ENCODE results near the gene TMEM273.

TMEM273 gene, protein sequence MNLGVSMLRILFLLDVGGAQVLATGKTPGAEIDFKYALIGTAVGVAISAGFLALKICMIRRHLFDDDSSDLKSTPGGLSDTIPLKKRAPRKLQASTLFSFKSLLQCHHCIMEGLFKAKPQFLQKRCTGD

DNA sequence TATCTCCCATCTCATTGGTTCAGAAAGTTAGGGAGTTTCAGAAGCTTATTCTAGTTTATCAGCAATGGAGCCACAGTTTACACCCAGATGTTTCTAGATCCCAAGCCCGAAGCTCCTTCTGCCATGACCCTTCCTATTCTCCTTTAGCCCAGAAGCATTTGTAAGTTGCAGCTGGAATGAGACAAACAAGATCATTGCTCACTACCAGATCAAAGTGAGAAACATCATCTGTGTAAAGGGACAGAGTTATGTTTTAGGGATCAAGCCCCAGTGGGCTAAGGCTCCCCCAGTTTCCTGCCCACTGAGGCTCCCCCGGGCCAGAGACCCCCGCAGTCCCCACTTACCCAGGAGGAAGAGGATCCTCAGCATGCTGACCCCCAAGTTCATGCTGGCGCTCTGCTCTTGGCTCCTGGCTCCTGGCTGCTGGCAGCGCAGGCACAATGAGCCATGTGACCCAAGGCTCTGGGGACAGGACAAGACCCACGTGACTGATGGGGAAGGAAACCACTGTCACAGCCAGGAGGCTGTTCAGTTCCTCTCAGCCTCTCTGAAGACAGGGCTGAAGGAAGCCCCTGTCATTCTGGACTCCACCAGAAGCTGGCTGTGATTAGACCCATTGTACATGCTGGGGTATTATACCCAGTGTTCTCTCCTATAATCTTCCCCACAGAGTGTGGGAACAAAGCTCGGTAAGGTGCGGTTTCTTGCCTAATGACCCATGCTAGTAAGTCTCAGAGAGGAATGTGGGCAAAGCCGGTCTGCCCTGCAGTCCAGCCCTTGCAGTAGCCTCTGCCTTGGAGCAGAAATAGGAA, at the start of gene TMEM273:
TMEM273 (minus strand) TSS at position 442 of the 812 bp plus-strand sequence; CDS start at position 387, 55 bp downstream.
- DNase-seq (ENCODE audit: low read depth) = no peak

DNA sequence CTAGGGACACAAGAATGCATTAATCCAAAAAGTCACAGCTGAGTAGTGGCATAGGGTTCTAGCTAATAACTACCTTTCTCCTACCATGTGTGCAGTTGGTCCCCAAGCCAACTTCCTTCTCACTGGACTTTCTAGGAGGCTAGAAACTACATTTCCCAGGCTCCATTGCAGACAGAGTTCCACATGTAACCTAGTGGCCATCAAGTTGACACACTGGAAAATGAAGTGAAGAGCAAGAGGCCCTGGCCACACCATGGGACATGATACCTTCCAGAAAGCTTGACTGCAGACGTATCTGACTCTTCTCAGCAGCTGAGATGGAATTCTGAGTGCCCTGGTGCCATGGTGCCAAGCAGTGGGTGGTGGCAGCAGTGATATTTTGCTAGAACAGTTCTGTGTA, 49.8 kb upstream of the TMEM273 start:
- no peak for DNase-seq (ENCODE audit: low read depth)

DNA sequence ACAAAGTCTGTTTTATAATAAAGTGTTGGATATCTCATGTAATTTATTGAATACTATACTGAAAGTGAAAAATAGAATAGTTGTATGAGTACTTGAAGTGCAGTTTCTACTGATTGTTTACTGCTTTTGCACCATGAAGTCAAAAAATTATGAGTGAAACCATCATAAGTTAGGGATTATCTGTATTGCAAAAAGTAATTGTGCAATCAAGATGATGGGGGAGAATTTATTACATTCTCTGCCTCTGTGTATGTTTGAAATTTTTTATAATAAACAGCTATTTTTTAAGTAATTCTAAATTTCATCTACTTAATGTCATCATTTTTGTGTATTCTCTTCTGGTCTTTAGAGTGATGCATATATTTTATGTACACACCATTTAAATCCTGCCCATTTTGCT, 47.2 kb upstream of the TMEM273 start:
- no peak for DNase-seq (ENCODE audit: low read depth)

DNA sequence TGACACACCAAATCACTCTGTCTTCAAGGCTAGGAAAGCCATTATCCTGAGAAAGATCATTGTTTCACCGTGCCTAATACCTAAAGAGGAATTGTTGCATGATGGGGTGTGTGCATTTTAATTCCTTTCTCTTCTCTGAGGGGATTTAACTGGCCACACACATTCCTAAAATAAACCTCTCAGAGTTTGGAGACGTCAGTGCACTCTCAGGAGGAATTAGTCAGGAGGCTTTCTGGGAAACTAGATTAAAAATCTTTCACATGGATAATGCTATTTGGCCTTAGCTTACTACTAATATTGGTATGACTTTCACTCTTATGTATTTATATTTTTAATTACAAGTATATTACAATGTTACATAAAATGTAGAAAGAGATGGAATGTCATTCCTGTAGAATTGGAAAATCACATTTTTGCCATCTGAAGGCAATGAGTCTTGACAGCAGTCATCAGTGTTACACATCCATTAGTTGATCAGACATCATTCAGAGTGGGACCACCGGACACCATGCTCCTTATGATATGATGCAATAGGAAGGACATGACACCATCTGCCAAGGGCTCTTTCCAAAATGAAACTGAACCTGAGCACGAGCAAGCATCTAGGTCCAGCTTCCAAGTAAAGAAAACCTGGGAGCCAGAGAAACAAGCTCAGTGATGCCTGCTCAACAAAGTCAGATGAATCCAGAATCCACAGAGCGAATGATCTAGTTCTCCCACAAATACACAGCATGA, 43.1 kb upstream of the TMEM273 start:
- DNase-seq (ENCODE audit: low read depth) = no peak

DNA sequence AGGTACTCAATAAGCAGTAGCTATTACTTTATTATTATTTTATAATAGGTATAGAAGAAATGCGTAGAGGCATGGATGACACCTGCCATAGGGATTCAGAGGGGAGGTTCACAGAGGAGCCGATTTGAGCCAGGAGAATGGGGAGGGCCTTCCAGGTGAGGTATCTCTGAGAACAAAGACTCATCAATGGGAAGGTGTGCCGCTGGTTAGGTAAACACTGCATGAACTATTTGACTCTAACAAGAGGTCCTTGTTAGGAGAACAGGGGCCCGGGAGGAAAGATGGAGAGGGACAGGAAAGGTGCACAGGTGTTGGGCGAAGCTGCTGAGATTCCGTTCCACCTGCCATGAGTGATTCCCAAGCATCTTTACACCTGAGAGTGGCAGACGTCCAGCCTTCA, 41.8 kb upstream of the TMEM273 start:
- no peak for DNase-seq (ENCODE audit: low read depth)

DNA sequence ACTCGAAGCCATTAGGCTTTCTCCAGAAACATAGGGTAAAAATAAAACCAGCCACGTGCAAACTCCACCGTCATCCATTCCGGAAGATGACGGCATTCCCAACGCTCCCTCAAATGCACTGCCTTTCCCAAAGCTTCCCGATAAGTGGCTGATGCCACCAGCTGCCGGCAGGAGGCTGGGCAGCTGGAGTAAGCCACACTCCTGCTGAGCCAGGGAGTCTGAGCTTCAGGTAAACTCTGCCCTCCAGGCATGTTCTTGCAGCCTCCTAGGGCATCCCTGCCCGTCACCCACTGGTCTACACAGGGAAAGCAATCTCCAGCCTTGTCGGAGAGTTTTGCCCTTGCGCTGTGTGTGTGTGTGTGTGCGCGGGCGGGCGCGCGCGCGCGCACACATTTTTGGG, 40.5 kb upstream of the TMEM273 start:
- DNase-seq (ENCODE audit: low read depth) = no peak

DNA sequence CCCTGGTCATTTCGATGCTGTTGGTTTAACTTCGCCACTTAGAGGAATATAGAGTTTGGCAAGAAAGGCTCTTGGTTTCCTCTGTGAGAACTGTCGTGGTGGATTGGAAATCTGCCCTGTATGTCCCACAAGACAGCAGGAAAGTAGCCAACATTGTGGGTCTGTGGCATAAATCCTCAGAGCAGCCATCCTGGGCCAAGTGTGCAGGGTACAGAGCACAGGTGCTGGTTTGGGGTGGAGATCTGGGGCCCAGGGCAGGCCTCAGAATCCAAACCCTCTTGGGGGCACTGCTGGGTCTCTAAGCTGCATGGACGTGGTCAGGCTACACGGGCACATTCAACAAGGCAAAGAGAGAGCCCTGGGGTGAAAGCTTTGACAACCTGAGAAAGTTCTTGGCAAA, 39.2 kb upstream of the TMEM273 start:
- DNase-seq (ENCODE audit: low read depth) = no peak

DNA sequence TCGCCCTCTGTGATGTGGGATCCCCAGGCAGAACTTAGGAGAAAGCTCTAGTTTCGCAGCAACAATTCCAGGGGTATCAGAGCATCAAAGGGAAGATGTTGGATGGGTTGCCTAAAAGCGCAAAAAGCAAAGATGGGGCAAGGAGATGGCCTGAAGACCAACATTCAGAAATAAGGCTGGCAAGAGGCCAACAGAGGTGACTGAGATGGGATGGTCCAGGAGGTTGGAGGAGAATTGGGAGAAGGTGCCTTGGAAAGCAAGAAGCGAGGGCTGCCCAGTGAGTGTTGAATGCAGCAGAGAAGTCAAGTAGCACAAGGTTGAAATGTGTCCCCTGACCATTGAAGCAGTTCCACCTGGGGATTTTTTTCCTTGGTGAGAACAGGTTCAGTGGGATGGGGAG, 38.4 kb upstream of the TMEM273 start:
- DNase-seq (ENCODE audit: low read depth) = no peak

DNA sequence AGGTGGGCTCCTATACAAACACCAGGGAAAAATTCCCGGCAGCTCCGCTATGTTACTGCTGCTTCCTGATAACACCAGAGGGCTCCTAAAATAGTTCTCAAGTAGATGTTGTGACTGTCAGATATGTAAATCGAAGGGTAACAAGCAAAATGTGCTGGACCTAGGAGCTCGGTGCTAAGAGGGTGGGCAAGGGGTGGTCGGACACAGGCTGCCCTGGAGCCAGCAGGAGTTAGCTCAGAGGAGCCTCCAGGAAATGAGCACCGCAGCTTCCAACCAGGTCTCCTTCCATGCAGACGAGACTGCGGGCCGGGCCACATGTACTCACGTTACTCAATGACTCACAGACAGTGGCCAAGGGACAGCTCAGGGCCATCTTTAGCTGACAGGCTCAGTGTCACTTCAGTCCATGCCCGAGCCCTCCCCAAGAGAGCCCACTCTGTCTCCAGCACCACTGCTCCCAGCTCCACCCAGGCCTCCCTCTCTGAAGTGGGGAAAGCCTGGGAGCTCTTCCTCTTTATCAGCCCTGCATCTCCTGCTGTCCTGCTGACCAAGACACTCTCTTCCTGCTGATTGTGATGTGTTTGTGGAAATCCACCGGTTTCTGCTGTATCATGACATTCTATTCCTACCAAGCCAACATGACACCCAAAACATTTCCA, 37.2 kb upstream of the TMEM273 start:
- no peak for DNase-seq (ENCODE audit: low read depth)

DNA sequence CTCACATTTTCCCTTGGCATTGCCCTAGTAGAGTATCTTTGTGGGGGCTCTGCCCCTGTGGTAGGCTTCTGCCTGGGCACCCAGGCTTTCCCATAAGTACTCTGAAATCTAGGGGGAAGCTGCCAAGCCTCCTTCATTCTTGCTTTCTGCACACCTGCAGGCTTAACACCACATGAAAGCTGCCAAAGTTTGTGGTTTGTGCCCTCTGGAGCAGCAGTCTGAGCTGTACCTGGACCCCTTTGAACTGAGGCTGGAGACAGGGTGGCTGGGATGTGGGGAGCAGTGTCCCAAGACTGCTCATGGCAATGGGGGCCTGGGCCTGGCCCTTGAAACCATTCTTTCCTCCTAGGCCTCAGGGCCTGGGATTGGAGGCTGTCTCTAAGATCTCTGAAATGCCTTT, 35.0 kb upstream of the TMEM273 start:
- no peak for DNase-seq (ENCODE audit: low read depth)

DNA sequence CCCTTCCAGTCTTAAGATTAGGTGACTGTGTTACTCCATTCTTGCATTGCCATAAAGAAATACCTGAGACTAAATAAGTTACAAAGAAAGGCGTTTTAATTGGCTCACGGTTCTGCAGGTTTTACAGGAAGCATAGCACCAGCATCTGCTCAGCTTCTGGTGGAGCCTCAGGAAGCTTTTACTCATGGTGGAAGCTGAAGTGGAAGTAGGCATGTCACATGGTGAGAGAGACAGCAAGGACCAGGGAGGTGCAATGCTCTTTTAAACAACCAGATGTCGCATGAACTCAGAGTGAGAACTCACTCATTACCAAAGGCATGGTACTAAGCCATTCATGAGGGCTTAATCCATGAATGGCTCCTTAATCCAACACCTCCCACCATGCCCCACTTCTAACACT, 34.0 kb upstream of the TMEM273 start:
- DNase-seq (ENCODE audit: low read depth) = no peak

DNA sequence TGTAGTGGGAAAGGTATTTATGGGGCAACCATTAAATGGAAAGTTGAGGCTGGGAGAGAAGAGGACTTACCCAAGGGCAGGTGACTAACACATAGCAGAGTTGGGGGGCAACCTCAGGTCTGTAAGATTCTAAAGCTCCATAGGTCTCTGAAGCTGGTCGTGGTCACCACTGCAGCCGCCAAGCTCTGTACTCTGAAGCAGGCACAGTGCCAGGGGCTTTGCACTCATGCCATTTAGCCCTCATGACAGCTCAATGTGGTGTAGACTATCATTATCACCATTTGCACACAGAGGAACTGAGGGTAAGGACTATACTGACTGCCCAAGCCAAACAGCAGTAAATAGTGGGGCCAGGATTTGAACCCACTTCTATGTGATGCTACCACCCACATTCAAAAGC, 32.5 kb upstream of the TMEM273 start:
- no peak for DNase-seq (ENCODE audit: low read depth)

DNA sequence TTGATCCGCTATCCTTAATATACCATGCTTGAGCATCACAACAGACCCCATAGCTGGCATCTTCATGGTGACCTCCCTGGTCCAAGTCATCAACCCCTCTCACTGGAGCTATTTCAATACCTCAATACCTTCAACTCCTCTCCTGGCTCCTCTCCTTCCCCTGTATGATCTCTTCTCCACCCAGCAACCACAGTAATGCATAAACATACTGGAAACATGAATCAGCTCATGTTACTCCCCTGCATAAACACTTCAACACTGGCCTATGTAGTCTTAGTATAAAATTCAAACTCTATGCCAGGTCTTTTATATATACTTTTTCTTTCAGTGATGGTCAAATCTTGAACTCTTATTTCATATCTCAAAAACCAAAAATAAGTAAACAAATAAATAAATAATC, 31.8 kb upstream of the TMEM273 start:
- no peak for DNase-seq (ENCODE audit: low read depth)

DNA sequence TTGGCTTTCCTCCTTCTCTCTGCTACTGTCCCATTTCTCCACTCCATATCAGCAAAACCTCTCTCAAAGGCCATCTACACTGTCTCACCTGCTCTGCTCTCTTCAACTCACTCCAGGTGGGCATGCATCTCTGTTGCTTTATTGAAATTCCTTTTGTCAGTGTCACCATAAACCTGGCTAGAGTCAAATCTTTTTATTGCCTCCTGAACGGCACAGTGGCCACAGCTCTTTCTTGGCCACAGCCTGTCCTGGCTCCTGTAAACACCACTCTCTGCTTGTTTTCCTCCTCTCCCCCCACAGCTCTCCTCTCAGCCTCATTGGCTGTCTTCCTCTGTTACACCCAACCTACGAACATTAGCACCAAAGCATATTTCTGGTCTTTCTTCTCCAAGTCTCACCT, 31.1 kb upstream of the TMEM273 start:
- no peak for DNase-seq (ENCODE audit: low read depth)

DNA sequence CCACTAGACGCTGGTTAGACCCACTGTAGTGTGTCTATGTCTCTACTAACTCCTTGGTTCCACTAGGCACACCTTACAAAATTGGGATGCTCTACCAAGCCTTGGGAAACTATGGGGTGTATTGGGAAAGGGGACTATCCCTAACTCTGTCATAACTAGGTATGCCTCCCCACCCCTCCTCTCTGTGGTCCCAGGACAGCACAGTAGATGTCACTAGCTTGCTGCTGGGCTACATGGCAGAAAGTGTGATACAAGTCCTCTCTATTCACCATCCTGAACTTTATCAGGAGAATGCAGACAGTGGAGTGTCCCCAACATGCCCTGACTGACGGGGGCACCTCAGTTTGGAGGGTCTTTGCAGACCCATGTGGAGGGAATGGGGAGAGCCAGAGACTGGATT, 30.3 kb upstream of the TMEM273 start:
- DNase-seq (ENCODE audit: low read depth) = no peak

DNA sequence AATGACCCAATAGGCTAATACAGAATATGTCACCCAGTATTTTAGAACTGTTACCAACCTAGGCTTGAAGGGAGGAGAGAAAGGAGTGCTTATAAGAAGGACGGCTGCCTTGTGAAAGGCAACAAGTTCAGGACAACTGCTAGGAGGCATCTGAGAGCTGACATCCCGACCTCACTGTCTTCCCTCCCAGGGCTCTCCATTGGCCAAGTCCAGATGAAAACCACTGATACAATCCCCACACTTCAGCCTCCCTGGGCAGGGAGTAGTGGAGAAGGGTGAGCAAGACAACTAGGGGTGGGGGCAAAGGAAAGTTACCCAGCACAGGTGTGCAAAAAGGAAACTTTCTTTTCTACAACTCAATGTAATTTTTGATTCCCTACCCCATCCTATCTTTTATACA, 29.5 kb upstream of the TMEM273 start:
- DNase-seq (ENCODE audit: low read depth) = no peak

DNA sequence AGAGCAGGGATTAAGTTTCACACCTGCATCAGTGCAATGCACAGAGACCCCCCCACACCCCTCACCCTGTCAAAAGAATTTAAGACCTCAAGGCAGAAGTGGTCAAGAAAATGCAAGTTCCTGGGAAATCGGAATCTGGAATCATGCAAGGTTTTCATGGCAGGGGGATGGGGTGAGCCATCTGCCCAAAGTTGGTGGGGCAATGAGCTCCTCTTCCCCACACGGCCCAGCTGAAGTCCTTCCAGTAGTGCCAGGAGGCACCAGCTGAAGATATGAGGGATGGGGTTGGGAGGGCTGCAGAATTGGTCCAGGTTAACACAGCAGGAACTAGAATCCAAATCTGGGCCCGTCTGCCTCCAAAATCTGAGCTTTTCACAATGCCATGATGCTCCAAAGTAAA, 25.0 kb upstream of the TMEM273 start:
- no peak for DNase-seq (ENCODE audit: low read depth)

DNA sequence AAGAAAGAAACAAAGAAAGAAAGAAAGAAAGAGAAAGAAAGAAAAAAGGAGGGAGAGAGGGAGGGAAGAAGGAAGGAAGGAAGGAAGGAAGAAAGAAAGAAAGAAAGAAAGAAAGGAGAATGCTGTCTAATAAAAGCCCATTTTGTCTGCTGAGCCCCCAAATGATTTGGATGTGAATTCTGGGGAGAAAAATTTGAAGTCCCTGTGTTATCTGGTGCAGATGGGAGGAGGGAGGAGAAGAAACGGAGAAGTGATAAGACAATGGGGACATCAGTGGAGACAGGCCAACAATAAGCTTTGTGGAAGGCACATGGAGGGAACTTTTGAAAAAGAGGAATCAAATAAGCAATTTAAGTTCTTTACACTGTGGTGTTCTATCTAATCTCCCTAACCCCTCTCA, 24.6 kb upstream of the TMEM273 start:
- no peak for DNase-seq (ENCODE audit: low read depth)

DNA sequence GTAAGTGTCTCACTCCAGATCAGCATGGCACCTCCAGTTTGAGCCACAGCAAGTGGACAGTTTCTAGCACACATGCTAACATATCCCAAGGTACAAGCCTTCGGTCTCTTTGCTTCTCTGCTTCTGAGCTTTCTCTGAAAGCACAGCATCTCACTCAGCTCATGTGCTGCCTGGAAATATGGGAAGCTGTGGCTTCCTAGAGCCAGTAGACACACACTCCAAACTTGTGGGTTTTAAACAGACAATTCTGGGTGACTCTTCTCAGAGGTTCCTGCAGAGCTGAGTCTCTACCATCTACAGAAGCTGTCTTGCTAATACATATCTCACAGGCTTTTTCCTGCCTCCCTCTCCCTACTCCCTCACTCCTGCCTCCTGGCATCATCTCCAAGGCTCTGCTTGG, 23.9 kb upstream of the TMEM273 start:
- DNase-seq (ENCODE audit: low read depth) = no peak

DNA sequence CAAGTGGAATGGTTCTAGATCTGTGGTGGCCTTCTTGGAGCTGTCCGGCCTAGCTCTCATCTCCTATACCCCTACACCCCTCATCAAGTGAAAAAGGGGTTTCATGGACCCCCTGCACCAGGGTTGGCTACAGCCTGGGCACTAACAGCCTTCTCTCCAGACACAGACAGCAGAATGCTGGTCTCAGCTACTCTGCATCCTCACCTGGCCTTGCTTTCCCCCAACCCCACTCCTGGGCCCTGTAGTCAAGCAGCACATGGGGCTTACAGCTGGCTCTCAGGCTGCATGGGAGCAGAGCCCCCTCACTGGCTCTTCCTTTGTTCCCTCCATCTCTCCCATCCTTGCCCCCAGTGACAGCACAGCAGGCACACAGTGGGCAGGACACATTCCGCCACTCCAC, 20.8 kb upstream of the TMEM273 start:
- DNase-seq (ENCODE audit: low read depth) = no peak

DNA sequence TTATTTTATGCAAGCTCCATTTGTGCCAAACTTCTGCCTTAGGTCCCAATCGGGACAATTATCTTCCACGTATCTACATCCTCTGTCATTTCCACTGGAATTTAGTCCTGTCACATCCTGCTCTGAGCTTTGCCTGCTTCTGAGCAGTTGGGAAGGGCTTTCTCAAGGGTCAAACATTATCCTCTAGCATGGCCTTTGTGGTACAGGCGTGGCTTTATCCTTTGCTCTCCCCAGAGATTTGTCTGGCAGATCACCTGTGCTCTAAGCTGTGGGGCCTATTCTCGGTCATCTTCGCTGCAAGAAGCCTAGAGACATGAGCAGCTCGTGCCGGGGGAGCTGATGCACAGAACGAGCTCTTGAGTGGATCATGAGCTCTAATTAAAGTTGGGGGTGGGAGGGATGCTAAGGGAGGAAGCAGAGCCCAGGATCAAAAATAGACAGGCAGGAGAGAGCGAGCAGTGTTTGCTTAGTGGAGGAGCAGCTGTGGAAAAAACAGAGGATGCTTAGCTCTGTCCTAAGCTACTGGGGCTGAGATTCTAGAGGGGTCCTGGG, 19.8 kb upstream of the TMEM273 start:
- DNase-seq (ENCODE audit: low read depth) = no peak

DNA sequence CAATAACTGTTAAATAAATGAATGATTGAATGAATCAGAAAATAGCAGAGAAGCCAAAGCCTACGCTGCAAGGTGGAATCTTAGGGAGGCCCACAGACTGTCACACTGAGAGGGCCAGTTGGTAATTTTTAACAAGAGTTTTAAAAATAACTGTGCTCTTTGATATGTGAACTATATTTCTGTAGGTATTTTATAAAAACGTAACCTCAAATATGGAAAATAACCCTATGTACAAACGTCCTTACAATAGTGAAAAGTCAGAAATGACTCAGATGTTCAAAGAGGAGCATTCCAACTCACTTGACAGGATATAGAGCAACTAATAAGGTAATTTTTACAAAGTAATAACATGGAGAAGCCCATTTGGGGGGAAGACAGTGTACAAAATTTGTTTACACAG, 18.9 kb upstream of the TMEM273 start:
- DNase-seq (ENCODE audit: low read depth) = no peak

DNA sequence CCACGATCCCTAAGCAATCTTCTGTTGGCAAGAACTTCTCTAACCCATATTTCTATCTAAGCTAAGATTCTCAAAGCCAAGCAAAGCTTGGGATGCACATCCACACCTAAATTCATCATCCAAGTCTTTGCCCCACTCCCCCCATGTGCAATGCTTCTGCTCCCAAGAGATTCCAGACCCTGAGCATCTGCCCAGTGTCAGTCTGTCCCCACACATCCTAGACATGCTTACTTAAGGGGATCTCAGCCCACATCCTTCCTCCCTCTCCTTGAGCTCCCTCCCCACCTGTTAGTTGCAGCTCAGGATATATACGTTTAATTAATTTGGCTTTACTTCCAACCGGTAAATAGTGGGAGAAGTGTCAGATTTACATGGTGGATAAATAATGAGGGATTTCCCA, 17.0 kb upstream of the TMEM273 start:
- DNase-seq (ENCODE audit: low read depth) = no peak
